ENCODE data around the gene OGG1. TPM values are rescaled to one million over a fixed set of nuclear protein-coding genes. Genes with fewer than 3 reads are reported as not detected.

Gene OGG1
- total and polyA plus RNA-seq, 9 of the 15 experiments (the other 6 are each of a cell fraction or from before 2014, with no cell fraction given), result 6.6 to 33.0 (median 24.4) TPM

GRCh38 chr3:9727743-9728142 lies 22.0 kb upstream of the OGG1 start (continued):
- TF ChIP-seq ZBTB40 (IDR thresholded peaks at IDR 0.05) (no peak), ZBTB40 (CRISPR knock-in tag; IDR thresholded peaks at IDR 0.05) (no peak), MCM5 (IDR thresholded peaks at IDR 0.05; ENCODE audit: low read depth) (no peak), ZNF445 (CRISPR knock-in tag; IDR thresholded peaks at IDR 0.05; ENCODE audit: low read depth) (no peak), RUNX1 (IDR thresholded peaks at IDR 0.05; ENCODE audit: low read depth) (no peak), MTA2 (IDR thresholded peaks at IDR 0.05; ENCODE audit: low read depth) (0 out of 2 replicates have a peak, but pooled peaks have one; percentile 12), NCOA1 (IDR thresholded peaks at IDR 0.05; ENCODE audit: low read depth) (no peak), RBM17 (IDR thresholded peaks at IDR 0.05; ENCODE audit: borderline replicate concordance, low read depth, low read length) (no peak), KDM1A (IDR thresholded peaks at IDR 0.05) (no peak), GABPA (tag; conservative IDR thresholded peaks at IDR 0.05; ENCODE audit: low read depth) (no peak), PKNOX1 (IDR thresholded peaks at IDR 0.05) (peak; percentile 95), HMGXB4 (CRISPR knock-in tag; IDR thresholded peaks at IDR 0.05) (no peak), ZBTB49 (CRISPR knock-in tag; IDR thresholded peaks at IDR 0.05; ENCODE audit: borderline replicate concordance) (no peak), ZBTB7A (IDR thresholded peaks at IDR 0.05; ENCODE audit: borderline replicate concordance, control insufficient read depth, low read depth, low read length) (no peak), ZNF583 (CRISPR knock-in tag; IDR thresholded peaks at IDR 0.05) (peak; percentile 89)
